Lower lobe of right lung (tissue), 2 donors: ENCODE results near the gene PTPRE. TPM values are rescaled to one million over a fixed set of nuclear protein-coding genes. Genes with fewer than 3 reads are reported as not detected.

Experiments
- ATAC-seq, 2 donors: fragments of 200-7000 bp; cut with Tn5 transposase; one replicate each; pipeline ENCODE4 v1.9.1; 2020 to 2022; ENCODE audit warnings: mild to moderate bottlenecking in 2 of 2, moderate library complexity in 2 of 2
- DNase-seq: peaks from one replicate; pipeline ENCODE4 v3.0.0-alpha.2; 2020
- H3K27ac ChIP-seq: fragments of 200-600 bp; one replicate; pipeline ENCODE4 v1.8.0; 2022
- H3K27me3 ChIP-seq: fragments of 200-600 bp; one replicate; pipeline ENCODE4 v1.8.0; 2022; ENCODE audit warnings: low read depth
- H3K36me3 ChIP-seq: fragments of 200-600 bp; one replicate; pipeline ENCODE4 v1.8.0; 2022; ENCODE audit warnings: mild to moderate bottlenecking
- H3K4me1 ChIP-seq: fragments of 200-600 bp; one replicate; pipeline ENCODE4 v1.8.0; 2022
- H3K4me3 ChIP-seq: fragments of 200-600 bp; one replicate; pipeline ENCODE4 v1.8.0; 2022; ENCODE audit warnings: mild to moderate bottlenecking
- H3K9me3 ChIP-seq: fragments of 200-600 bp; one replicate; pipeline ENCODE4 v1.8.0; 2022
- CTCF ChIP-seq: fragments of 200-600 bp; IDR thresholded peaks from one replicate; pipeline ENCODE4 v1.8.0; 2022; ENCODE audit warnings: antibody characterized with exemption, mild to moderate bottlenecking
- intact Hi-C: fragments of 100-400 bp; cut with DNase I; formaldehyde crosslinking; loops from one replicate; pipeline ENCODE4 v1.11.0; 2022
- total RNA-seq: library from RNA; stranded (reverse); fragmentation: NEBNext Ultra II Directional; extraction: Animal tissue kit (Norgen Biotek cat#: 25700); gene quantifications from one replicate; pipeline ENCODE4 v1.2.1, GENCODE V29; 2021
- donor health status: DM: no; HTN: yes; CAD: no; lungs with severe emphysema.

Gene PTPRE
- total RNA-seq, 1 donor from 2014 or later, result 60.5 TPM

GRCh38 chr10:128064108-128064969 is 157.4 kb downstream of the PTPRE start:
- peak overlapping the region; percentile 4 for H3K4me3 ChIP-seq
- intact Hi-C loops, result no loop called here
- peak; percentile 82 for DNase-seq

GRCh38 chr10:128064970-128065580 is 158.2 kb downstream of the PTPRE start:
- DNase-seq (no peak), ATAC-seq (peak in 1 of 2 donors; percentile 35)
- H3K36me3 ChIP-seq, result peaks cover 88% of the 10 kb centered on the region
- H3K4me1 ChIP-seq, result peaks cover 46% of the 10 kb centered on the region
- no peak overlapping the region for H3K4me3 ChIP-seq
- H3K27me3 ChIP-seq, result no peaks in the 10 kb centered on the region
- no peaks in the 10 kb centered on the region for H3K9me3 ChIP-seq
- TF ChIP-seq CTCF, result no peak
- H3K27ac ChIP-seq, result peak overlapping the region; percentile 77
- intact Hi-C loops, result no loop called here

More at GRCh38 chr10:128064108-128064969, 157.4 kb downstream of the PTPRE start:
- Histone ChIP-seq H3K4me1 (peaks cover 42% of the 10 kb centered on the region), H3K9me3 (no peaks in the 10 kb centered on the region), H3K27ac (peak overlapping the region; percentile 77), H3K27me3 (no peaks in the 10 kb centered on the region), H3K36me3 (peaks cover 86% of the 10 kb centered on the region)
- peak; percentile 63 to 75 for ATAC-seq
- TF ChIP-seq CTCF, result no peak

- Histone ChIP-seq H3K27ac (no peak overlapping the region), H3K4me1 (peaks cover 46% of the 10 kb centered on the region), H3K4me3 (no peak overlapping the region), H3K36me3 (peaks cover 88% of the 10 kb centered on the region), H3K9me3 (no peaks in the 10 kb centered on the region), H3K27me3 (no peaks in the 10 kb centered on the region)
- TF ChIP-seq CTCF, result no peak
- ATAC-seq (no peak), DNase-seq (no peak)
- intact Hi-C loops, result no loop called here
Observed at GRCh38 chr10:128065881-128066534, 159.1 kb downstream of the PTPRE start.

- no peak overlapping the region for H3K4me3 ChIP-seq
- H3K9me3 ChIP-seq, result no peaks in the 10 kb centered on the region
- peaks cover 88% of the 10 kb centered on the region for H3K36me3 ChIP-seq
- DNase-seq (no peak), ATAC-seq (no peak)
- no peak overlapping the region for H3K27ac ChIP-seq
- intact Hi-C loops, result no loop called here
- no peak for TF ChIP-seq CTCF
- H3K27me3 ChIP-seq, result no peaks in the 10 kb centered on the region
- peaks cover 46% of the 10 kb centered on the region for H3K4me1 ChIP-seq
Observed at GRCh38 chr10:128066870-128067382, 160.0 kb downstream of the PTPRE start.

- no peak overlapping the region for H3K27ac ChIP-seq
- no peak for TF ChIP-seq CTCF
- peaks cover 39% of the 10 kb centered on the region for H3K4me1 ChIP-seq
Observed at GRCh38 chr10:128067691-128068397, 160.9 kb downstream of the PTPRE start.

More at GRCh38 chr10:128067691-128068397, 160.9 kb downstream of the PTPRE start:
- ATAC-seq, result no peak
- Histone ChIP-seq H3K9me3 (no peaks in the 10 kb centered on the region), H3K27me3 (no peaks in the 10 kb centered on the region), H3K4me3 (no peak overlapping the region), H3K36me3 (peaks cover 91% of the 10 kb centered on the region)
- DNase-seq, result no peak
- intact Hi-C loops, result no loop called here
